ENCODE data around the gene CYP27B1.
A peak's percentile ranks its signal among the peaks of the same experiment; 100 is the strongest.
"Not testable (repeated sequence)": the region's sequence is repeated elsewhere in the genome, so short reads cannot be mapped to it uniquely, and the experiment has no call there.

The CYP27B1 gene

GRCh38 chr12:57783466-57783801, 16.6 kb upstream of the CYP27B1 start:
- no peak for DNase-seq

- DNase-seq: peak; percentile 94
Measured at GRCh38 chr12:57782608-57783465, 16.0 kb upstream of the CYP27B1 start, which contains the start of gene TSFM. Gene TSFM, plus strand, starts transcription at chr12:57782787. Its CDS starts 15 bp downstream, at chr12:57782802.

DNA sequence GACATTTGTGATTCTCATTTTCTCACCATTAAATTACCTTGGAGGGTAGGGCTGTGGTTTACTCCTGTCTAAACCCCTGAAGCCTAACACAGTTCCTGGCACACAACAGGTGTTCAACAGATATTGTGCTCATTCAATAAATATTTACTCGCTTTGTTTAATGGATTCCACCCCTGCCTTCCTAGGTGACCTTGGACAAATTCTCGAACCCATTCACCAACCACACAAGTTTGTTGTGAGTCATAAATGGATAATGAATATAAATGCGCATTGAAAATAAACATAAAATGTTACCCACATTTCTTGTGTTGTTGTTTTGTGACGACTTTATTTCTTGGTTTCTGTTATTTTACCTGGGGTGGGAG, 15.3 kb upstream of the CYP27B1 start:
- no peak for DNase-seq

DNA sequence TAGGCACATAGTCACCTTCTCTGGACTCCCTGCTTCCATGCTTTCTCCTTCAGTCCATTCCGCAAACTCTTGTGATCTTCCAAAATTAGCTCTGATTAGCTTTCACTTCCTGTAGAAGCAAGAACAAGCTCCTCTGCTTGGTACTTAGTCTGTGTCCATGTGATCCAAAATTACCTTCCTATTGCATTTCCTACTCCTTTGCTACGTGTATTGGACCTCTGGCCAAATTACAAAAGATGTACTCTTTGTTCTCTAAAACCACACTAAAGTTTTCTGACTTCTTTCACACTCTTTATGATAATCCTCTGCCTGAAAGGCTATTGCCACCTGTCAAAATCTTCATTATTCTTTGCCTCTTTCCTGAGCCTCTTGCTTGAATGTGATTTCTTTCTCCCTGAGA, 14.9 kb upstream of the CYP27B1 start:
- DNase-seq: no peak

- no peak for DNase-seq
Measured at GRCh38 chr12:57781244-57781643, 14.4 kb upstream of the CYP27B1 start.

GRCh38 chr12:57780284-57780897, 13.5 kb upstream of the CYP27B1 start:
- no peak for DNase-seq

DNA sequence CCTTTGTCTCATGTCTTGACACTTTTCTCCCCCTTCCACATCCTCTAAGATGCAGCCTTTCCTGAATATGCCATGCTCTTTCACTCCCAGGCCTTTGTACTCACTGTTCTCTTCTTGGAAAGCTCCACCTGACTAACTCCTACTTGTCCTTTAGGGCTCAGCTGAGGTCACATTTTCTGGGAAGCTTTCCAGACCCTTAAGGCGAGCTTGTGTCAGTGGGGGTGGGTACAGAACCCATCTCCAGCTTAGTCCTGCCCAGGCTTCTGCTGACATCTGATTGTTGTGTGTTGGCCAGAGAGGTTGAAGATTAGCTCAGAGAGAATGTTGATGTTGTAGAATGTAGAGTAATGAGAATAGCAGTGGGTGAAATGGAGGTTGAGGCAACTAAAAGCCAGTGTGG, 12.9 kb upstream of the CYP27B1 start:
- DNase-seq: no peak

- DNase-seq: no peak
Measured at GRCh38 chr12:57777911-57778310, 11.0 kb upstream of the CYP27B1 start.

DNA sequence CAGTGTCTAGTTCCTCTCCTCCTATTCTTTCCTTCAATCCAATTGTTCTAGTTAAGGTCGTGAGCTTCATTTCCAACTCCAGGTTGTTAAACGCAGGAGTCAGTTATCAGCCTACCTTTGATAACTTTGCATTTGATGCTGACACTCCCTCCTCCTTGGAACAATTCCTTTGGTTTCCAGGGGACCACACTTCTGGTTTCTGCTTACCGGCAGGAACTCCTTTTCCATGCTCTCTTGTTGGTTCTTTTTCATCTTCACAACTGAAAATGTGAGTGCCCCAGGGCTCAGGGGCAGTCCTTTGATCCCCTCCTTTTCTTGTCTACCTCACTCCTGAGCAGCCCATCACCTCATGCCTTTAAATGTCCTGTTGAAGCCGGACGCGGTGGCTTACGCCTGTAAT, 10.5 kb upstream of the CYP27B1 start:
- DNase-seq: no peak

- no peak for DNase-seq
Measured at GRCh38 chr12:57776247-57776587, 9.3 kb upstream of the CYP27B1 start.

- no peak for DNase-seq
Measured at GRCh38 chr12:57775563-57776246, 8.8 kb upstream of the CYP27B1 start.

- DNase-seq: no peak
Measured at GRCh38 chr12:57775044-57775443, 8.2 kb upstream of the CYP27B1 start.

DNA sequence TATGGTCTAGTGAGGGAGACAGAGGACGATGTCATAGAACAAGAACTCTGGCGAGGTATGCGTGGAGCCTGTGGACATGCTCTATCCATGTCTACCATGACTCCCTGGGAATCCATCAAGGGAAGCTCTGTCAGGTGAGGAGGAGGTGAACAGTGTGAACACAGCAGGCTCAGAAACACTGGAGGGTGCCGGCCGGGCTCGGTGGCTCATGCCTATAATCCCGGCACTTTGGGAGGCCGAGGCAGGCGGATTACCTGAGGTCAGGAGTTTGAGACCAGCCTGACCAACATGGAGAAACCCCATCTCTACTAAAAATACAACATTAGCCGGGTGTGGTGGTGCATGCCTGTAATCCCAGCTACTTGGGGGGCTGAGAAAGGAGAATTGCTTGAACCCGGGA, 7.8 kb upstream of the CYP27B1 start:
- DNase-seq: not testable (repeated sequence)

DNA sequence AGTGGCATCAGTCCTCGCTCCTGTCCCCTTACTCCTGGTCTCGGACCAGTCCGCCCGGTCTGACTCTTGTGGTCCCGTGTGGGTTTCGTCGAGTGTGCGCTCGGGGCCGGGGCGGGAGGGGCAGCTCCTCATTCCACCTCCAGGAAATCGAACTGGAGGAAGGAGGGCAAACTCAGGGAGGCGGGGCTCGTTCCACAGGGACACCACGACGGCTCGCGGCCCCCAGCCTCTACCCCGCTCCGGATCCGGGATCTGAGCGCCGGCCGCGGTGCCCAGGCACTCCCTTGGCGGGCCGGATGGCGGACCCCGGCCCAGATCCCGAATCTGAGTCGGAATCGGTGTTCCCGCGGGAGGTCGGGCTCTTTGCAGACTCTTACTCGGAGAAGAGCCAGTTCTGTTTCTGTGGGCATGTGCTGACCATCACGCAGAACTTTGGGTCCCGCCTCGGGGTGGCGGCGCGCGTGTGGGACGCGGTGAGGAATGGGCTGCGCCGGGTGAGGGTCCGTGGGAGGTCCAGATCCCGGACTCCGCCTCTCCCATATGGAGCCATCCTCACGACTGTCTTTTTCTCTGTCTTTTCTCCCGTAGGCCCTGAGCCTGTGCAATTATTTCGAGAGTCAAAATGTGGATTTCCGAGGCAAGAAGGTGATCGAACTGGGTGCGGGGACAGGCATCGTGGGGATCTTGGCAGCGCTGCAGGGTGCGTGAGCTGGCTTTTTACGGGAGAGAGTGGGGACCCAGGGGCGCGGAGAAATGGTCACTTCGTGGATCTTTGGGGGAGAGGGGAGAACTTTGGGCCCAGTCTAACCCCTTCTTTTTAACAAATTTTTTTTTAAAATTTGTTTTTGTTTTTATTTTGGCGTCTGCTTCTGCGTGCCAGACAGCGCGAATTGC, 5.8 kb upstream of the CYP27B1 start, which contains the start of gene EEF1AKMT3:
EEF1AKMT3 (plus strand) TSS at position 186 of the 894 bp plus-strand sequence; CDS start at position 297, 111 bp downstream.
- DNase-seq: peak; percentile 55

DNA sequence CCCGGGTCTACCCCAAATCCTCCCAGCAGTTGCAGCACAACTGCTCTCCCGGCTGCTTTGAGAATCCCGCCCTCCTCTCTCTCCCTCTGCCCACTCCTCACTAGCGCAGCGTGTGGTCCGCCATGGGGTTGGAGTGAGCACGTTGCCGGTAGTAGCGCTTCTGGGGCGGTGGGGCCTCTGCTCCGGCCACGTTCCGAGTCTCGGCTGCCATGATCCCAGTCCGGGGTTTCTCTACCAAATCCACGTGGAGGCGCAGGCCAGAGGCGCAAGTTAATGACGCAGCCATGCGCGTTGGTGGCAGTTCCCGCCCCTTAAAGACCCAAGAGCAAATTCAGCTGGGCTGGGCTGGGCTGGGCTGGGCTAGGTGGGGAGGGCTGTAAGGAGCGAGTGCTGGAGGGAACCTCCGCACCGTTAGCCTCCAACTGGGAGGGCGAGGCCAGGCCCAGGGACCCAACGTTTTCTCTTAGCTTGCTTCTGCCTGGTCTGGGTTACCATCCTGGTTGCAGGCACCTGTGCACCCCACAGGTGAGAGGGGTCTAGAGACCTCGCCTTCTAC, 5.1 kb upstream of the CYP27B1 start, which contains the start of gene METTL1:
METTL1 (minus strand) TSS at position 233 of the 556 bp plus-strand sequence; CDS start at position 211, 22 bp downstream.
- peak; percentile 98 for DNase-seq

DNA sequence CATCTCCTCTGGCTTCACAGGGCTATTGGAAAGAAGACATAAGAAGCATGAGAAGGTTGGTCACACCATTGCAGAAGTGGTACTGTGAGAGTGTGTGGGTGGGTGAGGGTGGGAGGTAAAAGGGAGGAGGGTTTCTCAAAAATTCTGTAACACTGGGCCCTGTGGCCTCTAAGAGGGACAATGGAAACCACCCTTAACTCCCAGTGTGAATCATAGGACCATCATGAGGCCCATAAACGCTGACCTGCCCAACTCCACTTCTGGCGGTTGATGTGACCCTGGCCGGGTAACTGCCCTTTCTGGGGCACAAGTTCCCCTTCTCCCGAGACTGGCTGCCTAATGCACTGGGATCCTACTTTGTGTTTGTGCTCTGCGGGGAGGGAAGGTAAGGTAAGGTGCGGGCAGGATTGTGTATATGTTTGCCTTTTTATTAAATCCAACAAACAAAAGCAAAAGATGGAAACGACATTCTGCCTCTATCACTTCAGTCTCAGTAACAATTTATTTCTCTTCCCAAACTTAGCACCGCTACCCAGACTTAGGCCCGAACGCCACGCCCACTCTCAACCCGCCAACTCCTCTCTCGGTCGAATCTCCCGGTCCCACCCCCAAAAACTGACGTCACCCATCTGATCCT, 4.5 kb upstream of the CYP27B1 start:
- DNase-seq: peak; percentile 94

DNA sequence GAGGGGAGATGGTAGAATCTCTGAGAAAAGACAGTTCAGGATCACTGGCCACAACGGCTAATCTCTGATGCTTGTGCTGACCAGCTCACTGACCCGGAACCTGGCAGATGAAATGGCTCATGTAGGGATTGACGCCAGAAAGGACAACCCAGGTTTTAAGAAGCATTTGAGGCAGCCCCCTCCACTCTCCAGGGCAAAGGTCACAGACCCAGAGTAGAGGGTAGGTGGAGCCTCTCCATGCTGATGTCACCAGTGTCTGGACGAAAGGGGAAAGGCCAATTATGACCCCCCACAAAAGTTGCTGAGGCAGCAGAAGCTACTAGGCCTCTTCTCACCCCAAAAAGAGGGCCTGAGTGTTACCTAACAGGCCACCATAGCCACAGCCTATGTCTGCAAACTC, 3.9 kb upstream of the CYP27B1 start:
- DNase-seq: no peak

DNA sequence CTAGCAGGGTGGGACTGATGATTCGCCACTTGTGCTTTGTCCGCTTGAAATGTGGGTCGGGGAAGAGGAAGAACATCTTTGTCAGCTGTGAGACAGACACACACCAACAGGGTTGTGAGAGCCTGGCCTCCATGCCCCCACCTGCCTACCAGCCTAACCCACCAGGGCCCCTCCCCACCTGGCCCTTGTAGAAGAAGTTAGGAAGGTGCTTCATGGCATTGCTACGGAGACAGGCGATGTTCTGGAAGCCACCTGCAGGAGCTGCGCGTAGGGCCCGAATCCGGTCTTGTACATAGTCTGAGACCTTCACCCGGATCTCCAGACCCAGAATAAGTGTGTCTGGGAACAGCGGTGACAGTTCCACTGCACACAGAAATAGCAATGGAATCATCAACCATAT, 2.7 kb upstream of the CYP27B1 start:
- no peak for DNase-seq

DNA sequence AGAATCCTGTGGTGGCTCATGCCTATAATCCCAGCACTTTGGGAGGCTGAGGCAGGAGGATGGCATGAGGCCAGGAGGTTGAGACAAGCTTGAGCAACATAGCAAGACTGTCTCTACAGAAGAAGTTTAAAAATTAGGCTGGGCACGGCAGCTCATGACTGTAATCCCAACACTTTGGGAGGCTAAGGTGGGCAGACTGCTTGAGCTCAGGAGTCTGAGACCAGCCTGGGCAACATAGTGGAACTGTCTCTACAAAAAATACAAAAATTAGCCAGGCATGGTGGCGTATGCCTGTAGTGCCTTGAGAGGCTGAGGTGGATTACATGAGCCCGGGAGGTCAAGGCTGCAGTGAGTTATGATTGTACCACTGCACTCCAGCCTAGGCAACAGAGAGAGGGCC, 998 bp upstream of the CYP27B1 start:
- no peak for DNase-seq

DNA sequence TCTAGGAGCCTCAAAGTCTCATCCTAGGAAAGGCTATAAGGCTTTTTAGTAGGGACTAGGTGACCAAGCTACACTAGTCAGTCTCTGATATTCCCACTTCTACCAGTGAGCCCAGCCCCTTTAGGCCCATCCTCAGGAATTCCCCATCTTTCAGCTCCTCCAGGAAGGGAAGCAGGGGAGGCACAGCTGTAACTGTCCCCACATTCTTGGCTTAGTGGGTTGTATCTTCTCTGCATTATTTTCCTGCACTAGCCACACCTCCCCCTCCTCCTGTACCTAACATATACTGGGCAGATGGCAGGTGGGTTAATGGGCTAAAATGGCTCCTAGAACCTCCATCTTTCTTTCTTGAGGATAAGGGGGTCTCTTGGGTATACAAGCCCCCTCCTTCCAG, 424 bp upstream of the CYP27B1 start:
- DNase-seq: no peak

GRCh38 chr12:57765698-57766463, 997 bp downstream of the CYP27B1 start:
- DNase-seq: no peak
